Measurements from ENCODE around the gene OR2AT4. TPM values are rescaled to one million over a fixed set of nuclear protein-coding genes. Genes with fewer than 3 reads are reported as not detected.

The OR2AT4 gene
- total RNA-seq, 3 donors from 2014 or later, result not detected

GRCh38 chr11:75142714-75143419, 46.2 kb upstream of the OR2AT4 start:
- peak in 1 of 3 donors; percentile 15 for TF ChIP-seq POLR2AphosphoS5 (IDR thresholded peaks at IDR 0.05)
- no peak for TF ChIP-seq CTCF (IDR thresholded peaks at IDR 0.05)
- TF ChIP-seq POLR2A (IDR thresholded peaks at IDR 0.05), result no peak
- Histone ChIP-seq H3K4me3 (no peak overlapping the region), H3K36me3 (no peaks in the 10 kb centered on the region), H3K27ac (peak overlapping the region in 1 of 2 donors; percentile 48), H3K4me1 (no peaks in the 10 kb centered on the region), H3K27me3 (no peaks in the 10 kb centered on the region), H3K9me3 (no peaks in the 10 kb centered on the region)
- DNase-seq (ENCODE audit: low spot score in 2 of 2), result peak in 1 of 2 donors; percentile 35
- intact Hi-C loops (cut with DNase I; ENCODE audit: low total_unique reads), result loop anchor here (10.0 kb wide), 1 partner anchor 102 kb away; the partner anchor contains the start of gene TPBGL

- no peaks in the 10 kb centered on the region for H3K9me3 ChIP-seq
- H3K27ac ChIP-seq, result no peak overlapping the region
- no peaks in the 10 kb centered on the region for H3K27me3 ChIP-seq
- TF ChIP-seq CTCF (IDR thresholded peaks at IDR 0.05) (no peak), POLR2AphosphoS5 (IDR thresholded peaks at IDR 0.05) (no peak), POLR2A (IDR thresholded peaks at IDR 0.05) (no peak)
- intact Hi-C loops (cut with DNase I; ENCODE audit: low total_unique reads), result loop anchor here (10.0 kb wide), 1 partner anchor 104 kb away; the partner anchor contains the start of gene TPBGL
- H3K36me3 ChIP-seq, result no peaks in the 10 kb centered on the region
- H3K4me1 ChIP-seq, result no peaks in the 10 kb centered on the region
- no peak overlapping the region for H3K4me3 ChIP-seq
- no peak for DNase-seq (ENCODE audit: low spot score in 2 of 2)
Measured at GRCh38 chr11:75141166-75141565, 44.5 kb upstream of the OR2AT4 start.

GRCh38 chr11:75140269-75141138, 43.8 kb upstream of the OR2AT4 start:
- Histone ChIP-seq H3K4me1 (no peaks in the 10 kb centered on the region), H3K27ac (no peak overlapping the region), H3K36me3 (no peaks in the 10 kb centered on the region), H3K27me3 (no peaks in the 10 kb centered on the region), H3K9me3 (no peaks in the 10 kb centered on the region), H3K4me3 (no peak overlapping the region)
- intact Hi-C loops (cut with DNase I; ENCODE audit: low total_unique reads), result loop anchor here (10.0 kb wide), 1 partner anchor 104 kb away; the partner anchor contains the start of gene TPBGL
- TF ChIP-seq CTCF (IDR thresholded peaks at IDR 0.05), result peak; percentile 59 to 84 (median 75)
- no peak for TF ChIP-seq POLR2AphosphoS5 (IDR thresholded peaks at IDR 0.05)
- DNase-seq (ENCODE audit: low spot score in 2 of 2), result peak in 1 of 2 donors; percentile 65

- no peak for DNase-seq (ENCODE audit: low spot score in 2 of 2)
- TF ChIP-seq POLR2AphosphoS5 (IDR thresholded peaks at IDR 0.05) (no peak), CTCF (IDR thresholded peaks at IDR 0.05) (no peak), POLR2A (IDR thresholded peaks at IDR 0.05) (no peak)
- Histone ChIP-seq H3K4me1 (no peaks in the 10 kb centered on the region), H3K27me3 (no peaks in the 10 kb centered on the region), H3K4me3 (no peak overlapping the region), H3K27ac (no peak overlapping the region), H3K36me3 (no peaks in the 10 kb centered on the region), H3K9me3 (no peaks in the 10 kb centered on the region)
- intact Hi-C loops (cut with DNase I; ENCODE audit: low total_unique reads), result no loop called here
Measured at GRCh38 chr11:75135651-75136050, 39.0 kb upstream of the OR2AT4 start.
